GM19043 (cell line): ENCODE measurements around the gene MYOZ3.

Experiments
- ATAC-seq: cut with Tn5 transposase; IDR thresholded peaks from one replicate; pipeline ENCODE4 v1.9.1; 2021; ENCODE audit warnings: low read depth; ENCODE audit not compliant: unreplicated experiment

The MYOZ3 gene

DNA sequence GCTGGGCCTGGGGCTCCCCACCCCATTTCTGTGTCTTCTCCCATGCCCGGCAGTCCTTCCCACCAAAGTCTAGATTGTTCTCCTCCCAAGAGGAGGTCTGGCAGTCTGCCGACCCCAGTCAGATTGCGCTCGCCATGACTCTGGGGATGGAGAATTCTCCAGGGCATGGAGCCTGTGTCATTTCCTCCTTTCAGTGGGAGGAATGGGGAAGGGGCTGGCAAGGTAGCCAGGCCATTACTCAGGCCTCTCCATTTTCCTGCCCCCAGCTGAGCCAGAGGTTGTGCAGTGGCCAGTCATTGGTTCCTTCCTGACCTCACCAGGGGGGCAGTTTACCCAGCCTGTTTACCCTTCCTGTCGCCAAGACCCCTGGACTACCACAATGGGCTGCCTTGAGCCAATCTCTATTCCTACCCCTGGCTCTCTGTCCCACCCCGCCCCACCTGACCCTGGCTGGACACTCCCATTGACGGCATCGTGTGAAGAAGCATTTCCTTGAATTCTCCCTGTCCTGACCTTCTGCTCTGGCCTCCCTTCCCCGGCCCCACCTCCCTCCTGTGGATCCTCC is 20.0 kb upstream of the MYOZ3 start:
- no peak for ATAC-seq

DNA sequence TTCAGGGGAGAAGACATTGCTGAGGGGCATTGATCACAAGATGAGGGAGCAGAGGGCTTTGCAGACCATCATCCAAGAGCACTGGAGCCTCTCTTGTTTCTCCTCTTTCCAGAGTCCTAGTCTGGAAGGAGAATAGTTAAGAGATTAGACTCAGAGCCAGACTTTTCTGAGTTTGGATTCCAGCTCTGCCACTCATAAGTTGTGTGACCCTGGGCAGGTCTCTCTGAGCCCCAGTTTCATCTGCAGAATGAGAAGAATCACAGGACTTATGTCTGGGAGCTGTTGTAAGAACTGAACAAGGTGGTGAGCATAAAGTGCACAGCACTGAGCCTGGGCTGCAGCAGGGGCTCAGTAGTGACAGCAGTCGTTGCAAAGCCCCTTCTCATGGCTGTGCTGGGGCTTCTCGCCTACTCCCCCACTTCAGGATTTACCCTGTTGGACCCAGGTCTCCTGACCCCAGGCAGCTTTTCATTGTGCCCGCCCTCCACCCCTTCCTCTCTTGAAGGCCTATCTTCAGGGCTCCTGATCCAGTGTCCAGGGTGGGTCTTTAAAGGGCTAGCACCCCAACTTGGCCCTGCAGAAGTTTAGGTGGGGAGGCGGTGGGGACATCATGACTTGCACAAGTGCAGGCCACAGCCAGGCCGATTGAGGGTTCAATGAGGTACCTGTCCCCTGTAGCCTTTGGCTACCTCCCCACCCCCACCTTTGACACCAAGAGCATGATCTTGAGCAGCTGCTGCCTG is 19.1 kb upstream of the MYOZ3 start:
- no peak for ATAC-seq

DNA sequence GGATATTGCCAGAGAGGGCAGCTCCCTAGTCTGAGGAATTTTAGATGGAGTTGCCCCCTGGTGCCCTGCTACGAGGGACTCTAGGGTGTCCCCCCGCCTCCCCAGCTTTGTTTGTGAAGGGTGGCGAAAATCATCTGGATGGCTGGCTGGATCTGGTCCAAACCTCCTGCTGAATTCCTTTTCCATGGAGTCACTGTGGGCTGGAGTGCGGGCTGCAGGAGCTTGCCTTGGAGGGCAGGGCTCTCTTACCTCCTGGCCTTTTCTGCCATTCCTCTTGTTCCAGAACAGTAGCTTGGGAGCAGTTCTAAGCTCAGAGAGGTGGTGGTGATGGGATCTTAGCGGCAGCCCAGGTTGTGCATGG is 18.5 kb upstream of the MYOZ3 start:
- no peak for ATAC-seq

DNA sequence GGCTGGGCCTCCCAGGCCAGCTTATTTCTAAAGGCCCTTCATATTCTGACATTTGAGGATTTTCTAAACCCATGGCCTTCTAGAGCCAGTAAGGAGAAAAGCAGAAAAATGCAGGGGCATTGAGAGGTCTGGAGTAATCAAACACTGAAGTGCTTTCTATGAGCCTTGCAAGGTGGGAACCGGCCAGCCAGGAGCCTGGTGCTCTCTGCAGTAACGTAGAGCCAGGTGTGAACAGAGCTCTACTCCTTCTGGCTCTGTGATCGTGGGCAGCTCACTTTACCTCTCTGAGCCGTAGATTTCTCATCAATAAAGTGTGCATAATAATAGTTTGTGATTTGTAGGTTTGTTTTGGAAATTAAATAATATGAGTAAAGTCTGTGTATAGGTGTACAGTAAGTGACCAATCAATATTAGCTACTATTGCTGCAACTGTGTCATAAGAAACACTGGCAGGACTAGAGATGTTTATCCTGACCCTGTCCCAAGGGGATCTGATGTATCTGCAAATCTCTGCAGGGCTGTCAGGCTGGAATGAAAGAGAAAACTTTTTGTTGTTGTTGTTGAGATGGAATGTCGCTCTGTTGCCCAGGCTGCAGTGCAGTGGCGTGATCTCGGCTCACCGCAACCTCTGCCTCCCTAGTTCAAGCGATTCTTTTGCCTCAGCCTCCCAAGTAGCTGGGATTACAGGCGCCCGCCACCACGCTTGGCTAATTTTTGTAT is 17.9 kb upstream of the MYOZ3 start:
- ATAC-seq, result no peak

DNA sequence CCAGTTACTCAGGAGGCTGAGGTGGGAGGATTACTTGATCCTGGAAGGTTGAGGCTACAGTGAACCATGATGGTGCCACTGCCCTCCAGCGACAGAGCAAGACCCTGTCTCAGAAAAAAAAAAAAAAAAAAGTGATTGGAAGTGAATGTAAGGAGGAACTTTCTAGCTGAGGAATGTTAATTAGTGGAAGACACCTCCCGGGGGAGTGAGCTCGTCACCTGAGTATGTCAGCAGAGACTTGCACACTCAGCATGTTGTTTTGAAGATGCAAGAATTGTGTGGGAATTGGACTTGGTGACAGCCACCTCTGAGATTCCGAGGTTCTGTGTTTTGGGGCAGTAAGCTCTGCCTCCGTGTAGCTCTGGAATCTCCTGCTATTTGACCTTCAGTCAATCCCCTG is 17.0 kb upstream of the MYOZ3 start:
- no peak for ATAC-seq

DNA sequence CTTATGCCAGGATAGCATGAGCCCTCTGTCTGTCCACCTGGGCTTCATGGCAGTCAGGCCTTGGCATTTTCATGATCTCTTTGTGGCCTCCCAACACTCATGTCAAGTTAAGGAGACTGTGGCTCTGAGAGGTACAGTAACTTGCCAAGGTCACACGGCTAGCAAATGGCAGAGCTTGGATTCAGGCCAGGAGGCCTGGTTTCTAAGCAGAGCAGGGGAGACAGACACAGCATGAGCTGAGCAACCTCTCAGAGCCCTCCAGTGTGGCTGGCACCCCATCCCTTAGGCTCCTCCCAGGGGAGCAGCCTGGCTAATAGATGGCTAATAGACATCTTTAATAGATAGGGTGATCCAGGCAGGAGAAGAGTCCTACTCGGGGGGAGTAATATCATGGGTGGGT is 16.5 kb upstream of the MYOZ3 start:
- ATAC-seq, result no peak

DNA sequence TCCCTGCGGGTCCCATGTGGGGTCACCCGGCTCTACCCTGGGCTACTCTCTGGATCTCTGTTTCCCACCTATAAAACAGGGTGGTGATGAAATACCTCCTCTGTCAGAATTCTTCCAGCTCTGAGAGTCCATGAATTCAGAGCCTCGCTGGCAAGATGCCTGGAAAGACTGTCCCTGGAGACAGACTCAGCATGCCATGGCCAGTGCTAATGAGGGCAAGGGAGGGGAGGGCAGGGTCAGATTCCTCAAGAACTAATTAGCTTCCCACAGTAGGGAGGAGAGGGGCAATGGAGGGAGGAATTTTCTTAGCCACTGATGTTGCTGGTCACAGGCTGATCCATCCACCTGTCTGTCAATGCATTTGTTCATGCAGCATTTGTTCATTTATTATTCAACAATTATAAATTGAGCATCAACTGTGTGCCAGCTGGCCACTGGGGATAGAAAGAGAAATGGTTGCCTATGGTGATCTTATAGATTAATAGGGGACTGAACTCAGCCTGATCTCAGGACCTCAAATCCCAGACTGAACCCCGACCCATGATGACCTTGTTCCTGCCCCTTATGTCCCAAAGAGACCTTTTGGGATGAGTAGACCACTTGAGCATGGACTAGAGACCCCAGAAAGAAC is 15.9 kb upstream of the MYOZ3 start:
- ATAC-seq, result no peak

DNA sequence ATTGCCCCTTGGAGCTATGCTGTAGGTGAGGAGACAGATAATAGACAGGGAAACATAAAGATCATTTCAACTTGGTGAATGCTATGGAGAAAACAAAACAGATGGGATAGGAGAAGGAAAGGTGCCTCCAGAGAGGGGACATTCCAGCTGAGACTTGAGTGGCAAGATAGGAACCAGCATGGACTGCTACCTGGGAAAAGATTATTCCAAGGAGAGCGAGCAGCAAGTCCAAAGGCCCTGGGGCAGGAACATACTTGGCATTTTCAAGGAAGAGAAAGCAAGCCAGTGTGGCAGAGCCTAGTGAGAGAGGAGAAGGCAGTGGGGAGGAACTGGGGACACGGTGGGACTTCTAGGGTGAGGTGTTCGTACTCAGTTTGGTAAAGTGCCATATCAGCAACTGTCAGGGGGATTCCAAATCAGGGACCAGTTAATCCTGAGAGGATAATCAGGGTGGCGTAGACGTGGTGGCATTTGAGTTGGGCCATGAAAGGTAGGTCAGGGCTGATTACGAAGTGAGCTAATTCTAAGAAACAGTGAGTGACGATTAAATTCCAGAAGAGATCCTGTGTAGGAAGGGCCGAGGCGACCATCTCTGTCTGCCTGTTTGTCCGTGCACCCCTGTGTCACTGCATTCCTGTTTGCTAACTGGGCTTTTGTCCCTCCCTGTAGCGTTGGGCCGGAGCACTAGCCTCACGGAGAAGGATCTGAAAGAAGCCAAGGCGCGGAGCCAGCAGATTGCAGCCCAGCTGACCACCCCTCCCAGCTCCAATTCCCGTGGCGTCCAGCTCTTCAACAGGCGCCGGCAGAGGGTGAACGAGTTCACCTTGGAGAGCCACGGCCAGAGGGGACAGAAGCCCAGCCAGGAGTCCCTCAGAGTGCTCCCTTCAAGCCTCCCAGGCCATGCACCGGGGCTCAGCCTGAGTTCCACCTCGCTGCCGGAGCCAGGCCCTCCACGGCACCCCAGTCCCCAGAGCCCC is 13.5 kb upstream of the MYOZ3 start:
- no peak for ATAC-seq

DNA sequence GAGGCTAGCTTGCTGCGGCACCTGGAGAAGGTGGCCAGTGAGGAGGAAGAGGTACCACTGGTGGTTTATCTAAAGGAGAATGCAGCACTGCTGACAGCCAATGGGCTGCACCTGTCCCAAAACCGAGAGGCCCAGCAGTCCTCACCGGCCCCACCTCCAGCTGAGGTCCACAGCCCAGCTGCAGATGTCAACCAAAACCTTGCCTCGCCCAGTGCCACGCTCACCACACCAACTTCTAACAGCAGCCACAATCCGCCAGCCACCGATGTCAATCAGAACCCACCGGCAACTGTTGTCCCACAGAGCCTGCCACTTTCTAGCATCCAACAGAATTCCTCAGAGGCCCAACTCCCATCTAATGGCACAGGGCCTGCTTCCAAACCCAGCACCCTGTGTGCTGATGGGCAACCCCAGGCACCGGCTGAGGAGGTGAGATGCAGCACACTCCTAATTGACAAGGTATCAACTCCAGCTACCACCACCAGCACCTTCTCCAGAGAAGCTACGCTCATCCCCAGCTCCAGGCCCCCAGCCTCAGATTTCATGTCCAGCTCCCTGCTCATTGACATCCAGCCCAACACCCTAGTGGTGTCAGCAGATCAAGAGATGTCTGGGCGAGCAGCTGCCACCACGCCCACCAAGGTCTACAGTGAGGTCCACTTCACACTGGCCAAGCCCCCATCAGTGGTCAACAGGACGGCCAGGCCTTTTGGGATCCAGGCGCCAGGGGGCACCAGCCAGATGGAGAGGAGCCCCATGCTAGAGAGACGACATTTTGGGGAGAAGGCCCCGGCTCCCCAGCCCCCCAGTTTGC is 12.6 kb upstream of the MYOZ3 start:
- ATAC-seq, result no peak

DNA sequence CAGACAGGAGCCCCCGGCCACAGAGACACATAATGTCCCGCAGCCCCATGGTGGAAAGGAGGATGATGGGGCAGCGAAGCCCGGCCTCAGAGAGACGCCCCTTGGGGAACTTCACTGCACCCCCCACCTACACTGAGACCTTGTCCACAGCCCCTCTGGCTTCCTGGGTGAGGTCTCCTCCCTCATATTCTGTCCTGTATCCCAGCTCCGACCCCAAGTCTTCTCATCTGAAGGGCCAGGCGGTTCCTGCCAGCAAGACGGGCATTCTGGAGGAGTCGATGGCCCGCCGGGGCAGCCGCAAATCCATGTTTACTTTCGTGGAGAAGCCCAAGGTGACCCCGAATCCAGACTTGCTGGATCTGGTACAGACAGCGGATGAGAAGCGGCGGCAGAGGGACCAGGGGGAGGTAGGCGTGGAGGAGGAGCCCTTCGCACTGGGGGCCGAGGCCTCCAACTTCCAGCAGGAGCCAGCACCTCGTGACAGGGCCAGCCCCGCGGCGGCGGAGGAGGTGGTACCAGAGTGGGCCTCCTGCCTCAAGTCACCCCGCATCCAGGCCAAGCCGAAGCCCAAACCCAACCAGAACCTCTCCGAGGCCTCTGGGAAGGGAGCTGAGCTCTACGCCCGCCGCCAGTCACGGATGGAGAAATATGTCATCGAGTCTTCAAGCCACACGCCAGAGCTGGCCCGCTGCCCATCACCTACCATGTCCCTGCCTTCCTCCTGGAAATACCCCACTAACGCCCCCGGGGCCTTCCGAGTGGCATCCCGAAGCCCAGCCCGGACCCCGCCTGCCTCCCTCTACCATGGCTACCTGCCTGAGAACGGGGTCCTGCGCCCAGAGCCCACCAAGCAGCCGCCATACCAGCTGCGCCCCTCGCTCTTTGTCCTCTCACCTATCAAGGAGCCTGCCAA is 11.7 kb upstream of the MYOZ3 start:
- no peak for ATAC-seq

DNA sequence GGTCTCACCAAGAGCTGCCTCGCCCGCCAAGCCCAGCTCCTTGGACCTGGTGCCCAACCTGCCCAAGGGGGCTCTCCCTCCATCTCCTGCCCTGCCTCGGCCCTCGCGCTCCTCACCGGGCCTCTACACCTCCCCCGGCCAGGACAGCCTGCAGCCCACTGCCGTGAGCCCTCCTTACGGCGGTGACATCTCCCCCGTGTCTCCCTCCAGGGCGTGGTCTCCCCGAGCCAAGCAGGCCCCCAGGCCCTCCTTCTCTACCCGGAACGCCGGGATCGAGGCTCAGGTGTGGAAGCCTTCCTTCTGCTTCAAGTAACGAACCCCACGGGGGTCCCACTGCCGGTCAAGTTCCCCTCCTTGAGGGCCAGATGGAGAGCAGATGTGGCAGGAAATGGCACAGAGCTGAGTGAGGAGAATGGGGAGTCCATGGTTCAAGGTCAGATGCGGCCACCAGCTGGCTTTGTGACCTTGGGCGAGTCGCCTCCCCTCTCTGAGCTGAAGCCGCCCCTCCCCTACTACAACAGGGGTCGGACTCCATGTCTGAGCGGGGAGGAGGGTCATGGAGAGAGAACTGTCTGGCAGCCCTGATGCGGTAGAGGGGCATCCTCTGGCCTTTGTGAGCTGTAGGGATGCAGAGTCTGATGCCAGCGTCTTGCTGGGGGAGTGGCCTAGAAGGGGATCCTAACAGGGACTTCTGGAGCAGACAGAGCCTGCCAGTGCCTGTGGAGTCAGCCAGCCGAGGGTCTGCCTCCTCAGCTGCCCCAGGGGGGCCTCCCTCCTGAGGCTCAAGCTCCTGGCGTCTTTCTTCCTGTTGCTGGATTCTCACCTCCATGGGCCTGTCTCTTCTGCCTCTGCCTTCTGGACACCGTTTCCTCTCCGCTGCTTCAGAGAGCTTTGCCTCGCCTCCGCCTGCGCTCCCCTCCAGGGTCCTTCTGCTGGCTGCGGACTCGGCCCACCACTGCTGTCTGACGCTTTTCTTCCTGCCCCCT is 10.7 kb upstream of the MYOZ3 start:
- ATAC-seq, result no peak

DNA sequence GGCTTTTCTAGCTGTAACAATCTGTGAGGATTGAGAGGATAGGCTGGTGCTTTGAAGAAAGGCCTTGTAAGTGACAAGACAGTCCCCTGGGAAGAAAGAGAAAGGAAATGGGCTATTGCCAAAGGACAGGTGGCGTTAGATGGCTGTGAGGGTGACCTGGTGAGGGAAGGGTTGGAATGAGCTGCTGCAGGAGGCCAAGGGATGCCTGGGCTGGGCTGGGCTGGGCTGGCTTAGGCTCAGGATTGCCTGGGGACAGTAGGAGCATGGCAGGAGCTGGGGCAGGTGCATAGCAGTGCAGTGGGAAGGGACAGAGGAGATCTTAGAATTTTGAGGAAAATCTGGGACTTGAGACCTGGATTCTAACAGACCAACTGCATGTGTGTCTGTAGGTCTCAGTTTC is 9.7 kb upstream of the MYOZ3 start:
- no peak for ATAC-seq

DNA sequence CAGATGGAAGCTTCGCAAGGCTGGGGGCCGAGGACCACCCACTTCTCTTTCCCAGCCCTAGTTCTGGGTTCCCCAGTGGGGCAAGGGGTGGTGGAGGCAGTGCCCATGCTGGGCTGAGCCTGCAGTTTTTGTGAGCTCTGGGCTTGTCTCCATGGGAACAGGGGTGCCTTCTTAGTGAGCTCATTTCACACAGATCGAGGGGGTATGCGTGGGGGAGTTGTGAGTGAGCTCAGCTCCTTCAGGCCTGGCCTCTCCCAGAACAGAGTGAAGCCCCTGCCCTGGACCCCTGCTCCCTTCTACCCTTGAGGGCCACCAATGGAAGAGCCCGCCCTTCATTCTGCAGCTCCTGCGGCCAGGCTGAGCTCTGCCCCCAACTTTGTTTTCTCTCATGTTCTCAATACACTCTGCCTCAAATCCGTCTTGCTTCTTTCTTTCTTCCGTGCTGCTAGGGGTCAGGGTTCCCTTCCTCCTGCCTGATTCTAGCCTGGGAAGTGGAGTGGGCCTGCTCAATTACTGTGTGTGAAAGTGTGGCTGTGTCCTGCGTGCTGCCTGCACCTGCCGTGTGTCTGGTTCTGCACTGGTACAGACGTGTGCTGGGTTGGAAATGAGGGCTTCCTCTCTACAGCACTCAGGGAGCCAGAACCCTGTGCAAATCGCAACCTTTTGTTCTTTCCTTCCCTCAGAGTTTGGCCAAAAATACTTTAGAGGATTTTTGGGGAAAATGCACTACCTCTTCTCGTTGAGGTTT is 9.0 kb upstream of the MYOZ3 start:
- ATAC-seq, result no peak

DNA sequence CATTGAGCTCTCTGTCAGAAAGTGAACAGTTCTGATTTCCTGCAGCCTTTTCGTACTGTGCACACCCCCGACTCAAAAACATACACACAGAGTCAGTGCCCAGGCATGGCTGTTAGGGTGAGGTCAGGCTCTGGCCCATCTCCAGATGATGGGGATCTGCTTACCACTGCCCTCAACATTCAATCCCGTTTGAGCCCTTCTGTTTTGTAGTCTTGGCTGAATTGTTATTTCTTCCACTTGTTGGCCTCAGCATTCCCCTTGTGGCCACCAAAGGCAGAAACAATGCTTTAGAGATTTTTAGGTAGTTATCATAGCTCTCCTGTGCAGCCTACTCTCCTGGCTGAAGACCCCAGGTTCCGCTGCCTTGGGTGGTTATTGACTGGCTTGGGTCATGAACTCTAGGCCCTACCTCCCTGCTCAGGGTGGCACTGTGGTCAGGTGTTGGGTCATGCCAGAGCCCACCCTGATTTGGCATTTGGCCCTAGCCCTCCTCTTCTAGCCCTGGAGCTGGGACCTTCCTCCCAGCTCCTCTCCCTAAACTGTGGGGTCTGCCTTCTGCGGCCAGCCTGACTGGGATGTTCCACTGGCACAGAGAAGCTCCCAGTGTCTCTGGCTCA is 7.8 kb upstream of the MYOZ3 start:
- ATAC-seq, result no peak

DNA sequence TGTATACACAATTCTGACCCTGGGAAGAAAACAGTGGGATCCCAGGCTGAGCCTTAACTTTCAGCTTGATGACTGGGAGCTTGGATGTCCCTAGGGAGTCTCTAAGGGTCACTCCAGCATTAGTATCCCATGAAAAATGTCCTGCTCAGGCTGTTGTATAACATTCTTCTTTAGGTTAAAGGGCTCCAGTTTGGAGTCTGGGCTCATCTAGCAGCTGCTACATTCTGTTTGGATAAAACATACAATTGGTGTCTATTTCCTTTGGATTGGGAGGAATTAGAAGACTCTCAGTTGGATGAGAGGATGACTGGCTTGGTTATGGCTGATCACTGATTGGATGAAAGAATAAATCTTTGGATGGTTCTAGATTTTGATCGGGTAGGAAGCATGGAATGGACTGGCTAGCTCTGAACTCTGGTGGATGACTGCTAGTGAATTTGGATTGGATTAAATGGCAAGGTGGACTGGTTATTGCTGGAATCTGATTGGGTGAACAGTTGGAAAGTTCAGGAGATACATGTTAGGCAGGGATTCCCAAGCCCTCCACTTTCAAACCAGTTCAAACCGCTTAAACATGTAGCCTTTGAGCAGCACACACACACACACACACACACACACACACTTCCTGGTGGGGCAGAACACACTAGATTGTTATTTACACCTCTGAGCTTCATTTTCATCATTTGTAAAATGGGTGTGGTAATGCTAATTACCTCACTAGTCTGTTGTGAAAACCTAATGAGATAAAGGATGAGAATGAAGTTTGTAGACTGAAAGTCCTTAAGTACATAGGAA is 7.1 kb upstream of the MYOZ3 start:
- ATAC-seq, result no peak

DNA sequence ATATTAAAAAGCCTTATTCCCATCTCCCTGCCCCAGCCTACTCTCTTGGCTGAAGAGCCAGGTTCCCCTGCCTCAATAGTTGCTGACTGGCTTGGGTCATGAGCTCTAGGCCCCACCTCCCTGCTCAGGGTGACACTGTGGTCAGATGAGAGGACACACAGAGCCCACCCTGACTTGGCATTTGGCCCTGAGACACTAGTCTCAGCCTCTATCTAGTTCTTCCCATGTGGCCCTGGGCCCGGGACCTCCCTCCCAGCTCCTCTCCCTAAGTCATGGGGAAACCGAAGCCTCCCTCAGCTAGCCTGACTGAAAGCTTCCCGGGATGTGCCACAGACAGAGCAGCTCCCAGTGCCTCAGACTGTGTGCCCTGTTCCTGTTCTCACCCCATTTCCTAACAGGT is 5.8 kb upstream of the MYOZ3 start:
- no peak for ATAC-seq
